ENCODE data around the gene GABBR2. TPM values are rescaled to one million over a fixed set of nuclear protein-coding genes. Genes with fewer than 3 reads are reported as not detected.

Gene GABBR2
- total RNA-seq, 1 experiment from 2014 or later: 0.23 TPM

DNA sequence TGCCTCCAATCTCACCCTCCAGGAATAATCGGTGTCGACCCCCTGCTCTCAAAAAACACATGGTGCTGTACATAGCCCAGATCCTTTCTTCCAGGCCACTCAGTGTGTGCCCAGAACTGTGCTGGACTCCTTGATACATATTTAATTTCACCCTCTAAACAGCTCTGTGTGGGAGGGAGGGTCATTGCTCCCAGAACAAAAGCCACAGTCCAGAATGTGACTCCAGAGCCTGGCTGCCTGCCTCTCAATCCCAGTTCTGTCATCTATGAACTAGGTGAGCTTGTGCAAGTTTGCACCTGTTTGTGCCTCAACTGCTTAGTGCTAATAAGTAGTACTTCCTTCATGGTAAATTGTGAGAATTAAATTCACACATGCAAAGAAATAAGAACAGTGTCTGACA is 93.1 kb downstream of the GABBR2 start:
- Histone ChIP-seq H3K27me3 (replicated peaks; ENCODE audit: control insufficient read depth, insufficient read depth, low read length) (no peaks in the 10 kb centered on the region), H3K4me1 (no peaks in the 10 kb centered on the region; the same call in 1 of the 2 replicates), H3K9me3 (no peaks in the 10 kb centered on the region), H3K4me3 (ENCODE audit: low read depth, low read length) (no peak overlapping the region), H3K36me3 (ENCODE audit: control insufficient read depth, insufficient read depth, low read length) (no peaks in the 10 kb centered on the region)
- Mint-ChIP-seq H3K27ac (ENCODE audit: unreplicated experiment) (no peak overlapping the region), H3K36me3 (ENCODE audit: insufficient read depth, unreplicated experiment) (no peaks in the 10 kb centered on the region), H3K27me3 (ENCODE audit: insufficient read depth, unreplicated experiment) (peaks cover 10% of the 10 kb centered on the region), H3K4me3 (ENCODE audit: unreplicated experiment) (no peak overlapping the region), H3K9me3 (ENCODE audit: unreplicated experiment) (no peaks in the 10 kb centered on the region), H3K4me1 (ENCODE audit: low read depth, unreplicated experiment) (no peaks in the 10 kb centered on the region)
- no TSS peak for BruUV-seq (replicated peaks)
- DNase-seq: no peak
- ChIA-PET POLR2A (no interaction called here), CTCF (interaction anchor here (0.6 kb wide), 1 partner anchor 1708 kb away, joined by 3 read pairs; no protein-coding TSS in a partner anchor)
- TF ChIP-seq, protein P1, sequence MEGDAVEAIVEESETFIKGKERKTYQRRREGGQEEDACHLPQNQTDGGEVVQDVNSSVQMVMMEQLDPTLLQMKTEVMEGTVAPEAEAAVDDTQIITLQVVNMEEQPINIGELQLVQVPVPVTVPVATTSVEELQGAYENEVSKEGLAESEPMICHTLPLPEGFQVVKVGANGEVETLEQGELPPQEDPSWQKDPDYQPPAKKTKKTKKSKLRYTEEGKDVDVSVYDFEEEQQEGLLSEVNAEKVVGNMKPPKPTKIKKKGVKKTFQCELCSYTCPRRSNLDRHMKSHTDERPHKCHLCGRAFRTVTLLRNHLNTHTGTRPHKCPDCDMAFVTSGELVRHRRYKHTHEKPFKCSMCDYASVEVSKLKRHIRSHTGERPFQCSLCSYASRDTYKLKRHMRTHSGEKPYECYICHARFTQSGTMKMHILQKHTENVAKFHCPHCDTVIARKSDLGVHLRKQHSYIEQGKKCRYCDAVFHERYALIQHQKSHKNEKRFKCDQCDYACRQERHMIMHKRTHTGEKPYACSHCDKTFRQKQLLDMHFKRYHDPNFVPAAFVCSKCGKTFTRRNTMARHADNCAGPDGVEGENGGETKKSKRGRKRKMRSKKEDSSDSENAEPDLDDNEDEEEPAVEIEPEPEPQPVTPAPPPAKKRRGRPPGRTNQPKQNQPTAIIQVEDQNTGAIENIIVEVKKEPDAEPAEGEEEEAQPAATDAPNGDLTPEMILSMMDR (IDR thresholded peaks at IDR 0.05; ENCODE audit: insufficient read depth in 1 of 2, low read depth in 1 of 2, low read length in 1 of 2, severe bottlenecking in 1 of 2, unreplicated experiment in 1 of 2): no peak
- intact Hi-C loops (cut with micrococcal nuclease; ENCODE audit: unreplicated experiment): no loop called here

GRCh38 chr9:98614941-98615340 is 93.8 kb downstream of the GABBR2 start:
- TF ChIP-seq, protein P1 (IDR thresholded peaks at IDR 0.05; ENCODE audit: insufficient read depth in 1 of 2, low read depth in 1 of 2, low read length in 1 of 2, severe bottlenecking in 1 of 2, unreplicated experiment in 1 of 2): no peak
- Mint-ChIP-seq H3K4me3 (ENCODE audit: unreplicated experiment) (no peak overlapping the region), H3K36me3 (ENCODE audit: insufficient read depth, unreplicated experiment) (no peaks in the 10 kb centered on the region), H3K27me3 (ENCODE audit: insufficient read depth, unreplicated experiment) (peaks cover 7% of the 10 kb centered on the region), H3K4me1 (ENCODE audit: low read depth, unreplicated experiment) (no peaks in the 10 kb centered on the region), H3K27ac (ENCODE audit: unreplicated experiment) (no peak overlapping the region), H3K9me3 (ENCODE audit: unreplicated experiment) (no peaks in the 10 kb centered on the region)
- no peak for DNase-seq
- ChIA-PET POLR2A (no interaction called here), CTCF (no interaction called here)
- BruUV-seq (replicated peaks): no TSS peak
- Histone ChIP-seq H3K36me3 (ENCODE audit: control insufficient read depth, insufficient read depth, low read length) (no peaks in the 10 kb centered on the region), H3K27me3 (replicated peaks; ENCODE audit: control insufficient read depth, insufficient read depth, low read length) (no peaks in the 10 kb centered on the region), H3K9me3 (no peaks in the 10 kb centered on the region), H3K4me3 (ENCODE audit: low read depth, low read length) (no peak overlapping the region), H3K4me1 (no peaks in the 10 kb centered on the region; the same call in 1 of the 2 replicates)
- intact Hi-C loops (cut with micrococcal nuclease; ENCODE audit: unreplicated experiment): no loop called here

DNA sequence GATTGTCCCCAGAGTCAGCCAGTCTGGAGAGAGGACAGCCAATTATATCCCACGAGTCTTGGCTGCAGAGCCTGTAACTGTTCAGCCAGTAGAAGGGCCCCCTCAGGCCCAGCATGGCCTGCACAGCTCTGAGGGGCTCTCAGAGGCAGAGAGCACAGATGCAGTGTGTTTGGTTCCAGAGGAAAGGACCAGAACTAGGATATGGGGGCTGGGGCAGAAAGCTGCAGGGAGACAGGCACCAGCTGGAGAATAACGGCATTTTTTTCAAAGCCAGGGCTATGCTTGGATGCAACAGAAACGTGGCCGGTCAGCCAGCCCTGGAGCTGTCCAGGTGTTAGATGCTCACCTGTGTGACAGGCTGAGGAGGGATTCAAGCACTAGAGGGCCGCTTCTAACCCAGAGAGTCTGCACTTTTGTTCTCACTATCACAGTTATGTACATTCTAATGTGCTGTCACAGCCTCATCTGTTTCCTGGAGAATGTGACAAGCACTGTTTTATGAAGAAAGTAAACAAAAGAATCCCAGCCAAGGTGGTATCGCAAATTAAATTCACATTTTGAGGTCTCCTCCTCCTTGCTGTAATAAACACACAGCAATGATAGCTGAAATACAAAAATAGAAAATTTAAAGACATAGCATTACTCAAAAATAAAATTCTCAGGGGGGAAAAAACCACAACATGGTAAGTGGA is 96.5 kb downstream of the GABBR2 start:
- Mint-ChIP-seq H3K27ac (ENCODE audit: unreplicated experiment) (no peak overlapping the region), H3K4me3 (ENCODE audit: unreplicated experiment) (no peak overlapping the region), H3K9me3 (ENCODE audit: unreplicated experiment) (no peaks in the 10 kb centered on the region), H3K4me1 (ENCODE audit: low read depth, unreplicated experiment) (no peaks in the 10 kb centered on the region), H3K27me3 (ENCODE audit: insufficient read depth, unreplicated experiment) (peaks cover 6% of the 10 kb centered on the region), H3K36me3 (ENCODE audit: insufficient read depth, unreplicated experiment) (no peaks in the 10 kb centered on the region)
- Histone ChIP-seq H3K27me3 (replicated peaks; ENCODE audit: control insufficient read depth, insufficient read depth, low read length) (no peaks in the 10 kb centered on the region), H3K36me3 (ENCODE audit: control insufficient read depth, insufficient read depth, low read length) (no peaks in the 10 kb centered on the region), H3K4me1 (no peaks in the 10 kb centered on the region; the same call in 1 of the 2 replicates), H3K4me3 (ENCODE audit: low read depth, low read length) (no peak overlapping the region), H3K9me3 (no peaks in the 10 kb centered on the region)
- no peak for DNase-seq
- no TSS peak for BruUV-seq (replicated peaks)
- intact Hi-C loops (cut with micrococcal nuclease; ENCODE audit: unreplicated experiment): no loop called here
- CTCF ChIA-PET: no interaction called here
- TF ChIP-seq, protein P1 (IDR thresholded peaks at IDR 0.05; ENCODE audit: insufficient read depth in 1 of 2, low read depth in 1 of 2, low read length in 1 of 2, severe bottlenecking in 1 of 2, unreplicated experiment in 1 of 2): no peak
- POLR2A ChIA-PET: no interaction called here

Measured in Caco-2 (cell line).